ENCODE results near the gene SLC30A2.

Gene SLC30A2

DNA sequence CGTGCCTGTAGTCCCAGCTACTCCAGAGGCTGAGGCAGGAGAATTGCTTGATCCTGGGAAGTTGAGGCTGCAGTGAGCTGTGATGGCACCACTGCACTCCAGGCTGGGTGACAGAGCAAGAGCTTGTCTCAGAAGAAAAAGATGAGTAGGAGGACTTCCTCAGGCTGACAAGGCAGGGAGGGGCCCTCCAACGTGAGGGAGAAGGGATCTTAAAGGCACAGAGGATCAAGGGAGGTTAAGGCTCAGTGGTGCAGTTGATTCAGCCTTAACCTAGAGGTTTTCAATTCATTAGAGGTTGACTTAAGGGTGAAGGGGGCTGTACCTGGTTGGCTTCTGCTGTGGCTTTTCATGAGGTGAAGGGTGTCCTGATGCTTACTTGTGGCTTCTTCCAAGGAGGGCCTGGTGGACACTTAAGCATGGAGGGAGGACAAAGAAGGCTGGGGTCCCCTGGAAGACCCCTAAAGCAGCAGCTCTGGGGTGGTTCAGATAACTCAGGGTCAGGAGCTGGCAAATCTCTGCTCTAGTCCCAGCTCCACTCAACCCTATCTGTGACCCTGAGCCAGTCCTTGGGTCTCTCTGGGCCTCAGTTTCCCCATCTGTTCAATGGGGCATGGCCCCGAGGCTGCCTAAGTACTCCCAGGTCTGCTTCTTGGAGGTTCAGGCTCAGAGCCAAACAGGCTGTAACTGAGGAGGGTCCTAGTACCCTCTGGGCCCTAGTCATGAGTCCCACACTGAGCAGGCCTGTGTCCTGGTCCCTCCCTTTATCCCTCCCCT, 18.0 kb downstream of the SLC30A2 start:
- H3K27ac ChIP-seq = no peak overlapping the region
- TF ChIP-seq, protein P1, sequence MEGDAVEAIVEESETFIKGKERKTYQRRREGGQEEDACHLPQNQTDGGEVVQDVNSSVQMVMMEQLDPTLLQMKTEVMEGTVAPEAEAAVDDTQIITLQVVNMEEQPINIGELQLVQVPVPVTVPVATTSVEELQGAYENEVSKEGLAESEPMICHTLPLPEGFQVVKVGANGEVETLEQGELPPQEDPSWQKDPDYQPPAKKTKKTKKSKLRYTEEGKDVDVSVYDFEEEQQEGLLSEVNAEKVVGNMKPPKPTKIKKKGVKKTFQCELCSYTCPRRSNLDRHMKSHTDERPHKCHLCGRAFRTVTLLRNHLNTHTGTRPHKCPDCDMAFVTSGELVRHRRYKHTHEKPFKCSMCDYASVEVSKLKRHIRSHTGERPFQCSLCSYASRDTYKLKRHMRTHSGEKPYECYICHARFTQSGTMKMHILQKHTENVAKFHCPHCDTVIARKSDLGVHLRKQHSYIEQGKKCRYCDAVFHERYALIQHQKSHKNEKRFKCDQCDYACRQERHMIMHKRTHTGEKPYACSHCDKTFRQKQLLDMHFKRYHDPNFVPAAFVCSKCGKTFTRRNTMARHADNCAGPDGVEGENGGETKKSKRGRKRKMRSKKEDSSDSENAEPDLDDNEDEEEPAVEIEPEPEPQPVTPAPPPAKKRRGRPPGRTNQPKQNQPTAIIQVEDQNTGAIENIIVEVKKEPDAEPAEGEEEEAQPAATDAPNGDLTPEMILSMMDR (conservative IDR thresholded peaks at IDR 0.05) = no peak

- TF ChIP-seq, protein P1 (conservative IDR thresholded peaks at IDR 0.05) = no peak
- no peak overlapping the region for H3K27ac ChIP-seq
Measured at GRCh38 chr1:26025517-26025916, 20.4 kb downstream of the SLC30A2 start.

GRCh38 chr1:26025060-26025459, 20.9 kb downstream of the SLC30A2 start:
- TF ChIP-seq, protein P1 (conservative IDR thresholded peaks at IDR 0.05) = no peak
- H3K27ac ChIP-seq = no peak overlapping the region

- no peak overlapping the region for H3K27ac ChIP-seq
- TF ChIP-seq, protein P1 (conservative IDR thresholded peaks at IDR 0.05) = no peak
Measured at GRCh38 chr1:26023826-26024225, 22.1 kb downstream of the SLC30A2 start.

DNA sequence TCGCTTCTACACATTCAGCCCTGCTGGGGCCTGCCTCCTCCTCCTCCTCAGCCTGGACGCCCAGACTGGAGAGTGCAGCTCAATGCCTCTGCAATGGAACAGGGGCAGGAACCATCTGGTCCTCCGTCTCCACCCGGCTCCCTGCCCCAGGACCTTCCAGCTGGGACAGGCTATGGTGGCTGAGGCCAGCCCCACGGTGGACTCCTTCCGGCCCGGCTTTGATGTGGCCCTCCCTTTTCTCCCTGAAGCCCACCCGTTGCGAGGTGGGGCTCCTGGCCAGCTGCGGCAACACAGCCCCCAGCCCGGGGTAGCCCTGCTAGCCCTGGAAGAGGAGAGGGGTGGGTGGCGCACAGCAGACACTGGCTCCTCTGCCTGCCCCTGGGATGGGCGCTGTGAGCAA, 22.9 kb downstream of the SLC30A2 start:
- TF ChIP-seq, protein P1 (conservative IDR thresholded peaks at IDR 0.05) = no peak
- H3K27ac ChIP-seq = no peak overlapping the region

- no peak overlapping the region for H3K27ac ChIP-seq
- TF ChIP-seq, protein P1 (conservative IDR thresholded peaks at IDR 0.05) = no peak
Measured at GRCh38 chr1:26022404-26022779, 23.5 kb downstream of the SLC30A2 start.

GRCh38 chr1:26021647-26022403, 24.1 kb downstream of the SLC30A2 start, which contains the start of gene EXTL1:
TSS of gene EXTL1 (plus strand) at chr1:26021775. CDS start at chr1:26022647, 872 bp downstream.
- TF ChIP-seq, protein P1 (conservative IDR thresholded peaks at IDR 0.05) = no peak
- no peak within 1 kb of the TSS for H3K27ac ChIP-seq

Measured in VCaP (cell line).